Measurements from ENCODE around the gene HIF3A. TPM values are rescaled to one million over a fixed set of nuclear protein-coding genes. Genes with fewer than 3 reads are reported as not detected.

HIF3A gene
- total and polyA plus RNA-seq, 2 donors (not counting 3 experiments of a cell fraction or from before 2014, with no cell fraction given), result 8.1 to 8.5 TPM

DNA sequence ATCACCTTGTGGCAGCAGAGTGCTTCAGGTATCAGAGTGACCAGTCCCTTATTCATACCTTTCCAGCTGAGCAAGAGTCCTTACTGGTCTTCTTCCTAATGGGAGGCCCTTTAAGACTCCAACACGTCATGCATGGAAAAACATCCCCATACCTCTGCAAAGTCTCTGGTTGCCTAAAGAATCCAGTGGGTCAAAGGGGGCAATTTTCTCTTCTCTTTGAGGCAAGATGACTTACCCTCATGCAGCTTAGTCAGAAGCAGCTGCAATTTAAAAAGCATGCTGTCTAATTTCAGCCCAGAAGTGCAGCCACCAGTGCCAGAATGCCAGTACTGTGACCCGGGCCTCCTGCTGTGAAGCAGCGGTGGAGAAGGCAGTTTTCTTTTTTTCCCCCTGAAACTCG is 68.7 kb downstream of the HIF3A start:
- no peak overlapping the region for H3K4me2 ChIP-seq (ENCODE audit: insufficient read depth, low read length)
- no peaks in the 10 kb centered on the region for H3K27me3 ChIP-seq (ENCODE audit: control insufficient read depth in 2 of 2, insufficient read depth in 2 of 2, low read length in 2 of 2)
- DNase-seq (ENCODE audit: low read depth, low spot score) (no peak), FAIRE-seq (no peak)
- H2AFZ ChIP-seq (ENCODE audit: low read depth, low read length), result no peak overlapping the region
- ChIA-PET POLR2A (no interaction called here), CTCF (no interaction called here)
- H3K4me3 ChIP-seq (replicated peaks in 1 of 3; ENCODE audit: insufficient read depth in 1 of 3, low read depth in 1 of 3, low read length in 3 of 3), result no peak overlapping the region
- no peaks in the 10 kb centered on the region for H3K4me1 ChIP-seq (ENCODE audit: control insufficient read depth, extremely low read depth, insufficient read depth, low read length)
- intact Hi-C loops (cut with micrococcal nuclease), result no loop called here
- H4K20me1 ChIP-seq (replicated peaks; ENCODE audit: control insufficient read depth, extremely low read depth, insufficient read depth, low read length), result no peaks in the 10 kb centered on the region
- peaks cover 55% of the 10 kb centered on the region for H3K79me2 ChIP-seq (ENCODE audit: control insufficient read depth, insufficient read depth, low read length)
- TF ChIP-seq GATA2 (IDR thresholded peaks at IDR 0.05; ENCODE audit: insufficient read depth, insufficient read length, low read depth, low read length) (no peak), EZH2 (IDR thresholded peaks at IDR 0.05; ENCODE audit: borderline replicate concordance, low read depth, low read length, severe bottlenecking) (no peak), POLR2A (IDR thresholded peaks at IDR 0.05; ENCODE audit: low read depth, low read length) (no peak), JUN (IDR thresholded peaks at IDR 0.05; ENCODE audit: borderline replicate concordance, insufficient read depth, insufficient read length, low read depth) (no peak), MYC (IDR thresholded peaks at IDR 0.05; ENCODE audit: low read depth, low read length) (no peak), POLR2AphosphoS5 (IDR thresholded peaks at IDR 0.05; ENCODE audit: insufficient read depth, low read depth, low read length) (no peak), FOS (IDR thresholded peaks at IDR 0.05; ENCODE audit: borderline replicate concordance, insufficient read depth, low read length) (no peak)
- TF ChIP-seq, protein P1, sequence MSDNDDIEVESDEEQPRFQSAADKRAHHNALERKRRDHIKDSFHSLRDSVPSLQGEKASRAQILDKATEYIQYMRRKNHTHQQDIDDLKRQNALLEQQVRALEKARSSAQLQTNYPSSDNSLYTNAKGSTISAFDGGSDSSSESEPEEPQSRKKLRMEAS (IDR thresholded peaks at IDR 0.05; ENCODE audit: insufficient read depth, insufficient read length), result no peak
- TF ChIP-seq, protein P2, sequence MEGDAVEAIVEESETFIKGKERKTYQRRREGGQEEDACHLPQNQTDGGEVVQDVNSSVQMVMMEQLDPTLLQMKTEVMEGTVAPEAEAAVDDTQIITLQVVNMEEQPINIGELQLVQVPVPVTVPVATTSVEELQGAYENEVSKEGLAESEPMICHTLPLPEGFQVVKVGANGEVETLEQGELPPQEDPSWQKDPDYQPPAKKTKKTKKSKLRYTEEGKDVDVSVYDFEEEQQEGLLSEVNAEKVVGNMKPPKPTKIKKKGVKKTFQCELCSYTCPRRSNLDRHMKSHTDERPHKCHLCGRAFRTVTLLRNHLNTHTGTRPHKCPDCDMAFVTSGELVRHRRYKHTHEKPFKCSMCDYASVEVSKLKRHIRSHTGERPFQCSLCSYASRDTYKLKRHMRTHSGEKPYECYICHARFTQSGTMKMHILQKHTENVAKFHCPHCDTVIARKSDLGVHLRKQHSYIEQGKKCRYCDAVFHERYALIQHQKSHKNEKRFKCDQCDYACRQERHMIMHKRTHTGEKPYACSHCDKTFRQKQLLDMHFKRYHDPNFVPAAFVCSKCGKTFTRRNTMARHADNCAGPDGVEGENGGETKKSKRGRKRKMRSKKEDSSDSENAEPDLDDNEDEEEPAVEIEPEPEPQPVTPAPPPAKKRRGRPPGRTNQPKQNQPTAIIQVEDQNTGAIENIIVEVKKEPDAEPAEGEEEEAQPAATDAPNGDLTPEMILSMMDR (IDR thresholded peaks at IDR 0.05; ENCODE audit: extremely low read depth in 1 of 2, insufficient read depth in 1 of 2, low read depth in 1 of 2, low read length in 2 of 2), result no peak
- H3K36me3 ChIP-seq (ENCODE audit: control insufficient read depth in 2 of 2, extremely low read depth in 1 of 2, insufficient read depth in 2 of 2, low read length in 2 of 2), result peaks cover 11 to 15% of the 10 kb centered on the region in 2 experiments
- no peaks in the 10 kb centered on the region for H3K9me3 ChIP-seq (replicated peaks; ENCODE audit: control insufficient read depth, insufficient read depth, low read length)
- dilution Hi-C loops (cut with MboI; ENCODE audit: extremely low pct_ligation_motif_present, low sequenced_read_pairs), result no loop called here
- no peaks in the 10 kb centered on the region for H3K9me1 ChIP-seq (replicated peaks; ENCODE audit: control insufficient read depth, extremely low read depth, insufficient read depth, low read length)
- no peak overlapping the region for H3K9ac ChIP-seq (replicated peaks; ENCODE audit: extremely low read depth, insufficient read depth, low read length)
- no TSS peak for BruUV-seq (replicated peaks)
- no peak overlapping the region for H3K27ac ChIP-seq (ENCODE audit: insufficient read depth, low read depth, low read length)
